Measurements from ENCODE around the gene SCFD1. TPM values are rescaled to one million over a fixed set of nuclear protein-coding genes. Genes with fewer than 3 reads are reported as not detected.

The SCFD1 gene
- total RNA-seq, 6 experiments from 2014 or later: 26.5 to 44.6 (median 34.8) TPM

GRCh38 chr14:30768791-30769190, 146.7 kb downstream of the SCFD1 start:
- ATAC-seq (no peak), DNase-seq (no peak)
- Histone ChIP-seq H3K4me3 (no peak overlapping the region), H3K9me3 (peaks cover 0 to 3% (median 1%) of the 10 kb centered on the region in 4 donors), H3K36me3 (no peaks in the 10 kb centered on the region), H3K4me1 (no peaks in the 10 kb centered on the region), H3K27me3 (no peaks in the 10 kb centered on the region), H3K27ac (no peak overlapping the region)
- TF ChIP-seq POLR2A (IDR thresholded peaks at IDR 0.05) (no peak), CTCF (IDR thresholded peaks at IDR 0.05) (no peak)
- 43% methylated on average over 1 of the region's 1 CpG for WGBS (ENCODE audit: insufficient coverage, low coverage, low lambda C conversion rate, missing lambda C conversion rate)
- intact Hi-C loops (cut with DNase I): no loop called here

- Histone ChIP-seq H3K27me3 (no peaks in the 10 kb centered on the region), H3K36me3 (no peaks in the 10 kb centered on the region), H3K27ac (no peak overlapping the region), H3K4me3 (no peak overlapping the region), H3K4me1 (no peaks in the 10 kb centered on the region), H3K9me3 (no peaks in the 10 kb centered on the region)
- ATAC-seq (no peak), DNase-seq (no peak)
- TF ChIP-seq CTCF (IDR thresholded peaks at IDR 0.05): no peak
- TF ChIP-seq POLR2A (IDR thresholded peaks at IDR 0.05): no peak
- intact Hi-C loops (cut with DNase I): no loop called here
- 89% methylated on average over 6 of the region's 6 CpGs for WGBS (ENCODE audit: insufficient coverage, low coverage, low lambda C conversion rate, missing lambda C conversion rate)
Observed at GRCh38 chr14:30770376-30770775, 148.3 kb downstream of the SCFD1 start.

GRCh38 chr14:30771595-30771994, 149.5 kb downstream of the SCFD1 start:
- Histone ChIP-seq H3K27ac (no peak overlapping the region), H3K4me3 (no peak overlapping the region), H3K27me3 (no peaks in the 10 kb centered on the region), H3K9me3 (no peaks in the 10 kb centered on the region), H3K36me3 (no peaks in the 10 kb centered on the region), H3K4me1 (no peaks in the 10 kb centered on the region)
- DNase-seq (no peak), ATAC-seq (no peak)
- TF ChIP-seq POLR2A (IDR thresholded peaks at IDR 0.05): no peak
- no peak for TF ChIP-seq CTCF (IDR thresholded peaks at IDR 0.05)
- 70% methylated on average over 5 of the region's 5 CpGs for WGBS (ENCODE audit: insufficient coverage, low coverage, low lambda C conversion rate, missing lambda C conversion rate)
- intact Hi-C loops (cut with DNase I): no loop called here

GRCh38 chr14:30779210-30779609, 157.1 kb downstream of the SCFD1 start:
- ATAC-seq: no peak
- no peak overlapping the region for H3K27ac ChIP-seq
- H3K9me3 ChIP-seq: no peaks in the 10 kb centered on the region
- no peak for DNase-seq
- intact Hi-C loops (cut with DNase I): no loop called here
- no peaks in the 10 kb centered on the region for H3K4me1 ChIP-seq
- H3K27me3 ChIP-seq: no peaks in the 10 kb centered on the region
- no peak for TF ChIP-seq POLR2A (IDR thresholded peaks at IDR 0.05)
- TF ChIP-seq CTCF (IDR thresholded peaks at IDR 0.05): no peak
- H3K4me3 ChIP-seq: no peak overlapping the region
- H3K36me3 ChIP-seq: no peaks in the 10 kb centered on the region

Other genes starting within 250 kb of the SCFD1 start
- 1 to 10 TPM; 3.0 to 6.4 (median 4.7) TPM for gene G2E3, start 63.2 kb upstream of the SCFD1 start, total RNA-seq

Data from right lobe of liver (tissue), 6 donors.